Measurements from ENCODE around the gene LAMA5.

LAMA5 gene

DNA sequence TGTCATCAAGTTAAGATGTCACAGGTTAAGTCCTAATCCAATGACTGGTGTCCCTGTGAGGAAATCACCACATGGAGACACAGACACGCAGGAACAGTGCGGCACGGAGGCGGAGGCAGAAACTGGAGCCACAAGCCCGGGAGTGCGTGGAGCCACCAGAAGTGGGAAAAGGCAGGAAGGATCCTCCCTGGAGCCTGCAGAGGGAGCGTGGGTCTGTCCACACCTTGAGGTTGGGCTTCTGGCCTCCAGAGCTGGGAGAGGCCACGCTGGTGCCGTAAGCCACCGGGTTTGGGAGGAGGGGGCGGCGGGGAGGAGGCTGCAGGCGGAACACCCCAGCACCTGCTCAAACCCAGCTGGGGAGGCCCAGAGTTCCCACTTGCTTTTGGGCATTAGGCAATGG lies 36.2 kb upstream of the LAMA5 start:
- no peak for DNase-seq

DNA sequence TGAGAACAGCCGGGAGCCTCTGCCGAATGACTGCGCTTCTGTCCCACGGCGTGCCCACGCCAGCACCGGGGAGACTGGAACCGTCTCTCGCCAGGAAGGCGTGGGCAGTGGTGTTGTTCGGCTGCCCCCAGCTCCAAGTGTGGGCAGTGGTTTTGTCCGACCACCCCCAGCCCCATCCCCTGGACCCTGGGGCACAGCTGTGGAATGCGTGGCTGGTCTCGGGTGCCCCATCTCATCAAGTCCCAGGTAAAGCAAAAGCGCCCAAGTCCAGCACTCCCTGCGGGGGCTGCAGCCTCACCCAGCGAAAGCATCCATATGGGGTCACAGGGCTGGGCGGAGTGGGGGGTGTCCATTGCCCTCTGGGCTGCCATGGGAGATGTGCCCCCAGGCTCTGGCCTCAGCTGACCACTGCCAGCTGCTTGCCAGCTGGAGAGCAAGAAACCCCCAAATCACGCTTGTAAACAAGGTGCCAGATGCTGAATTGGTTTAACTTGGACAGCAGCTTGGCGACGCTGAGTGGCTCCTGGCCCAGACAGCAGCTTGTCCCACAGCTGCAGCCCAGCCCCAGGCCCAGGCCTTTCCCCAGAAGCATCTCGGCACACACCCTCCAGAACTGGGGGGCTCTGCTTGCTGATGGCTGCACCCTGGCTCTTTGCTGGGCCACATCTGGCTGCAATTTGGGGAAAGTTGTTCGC lies 35.5 kb upstream of the LAMA5 start:
- DNase-seq = no peak

DNA sequence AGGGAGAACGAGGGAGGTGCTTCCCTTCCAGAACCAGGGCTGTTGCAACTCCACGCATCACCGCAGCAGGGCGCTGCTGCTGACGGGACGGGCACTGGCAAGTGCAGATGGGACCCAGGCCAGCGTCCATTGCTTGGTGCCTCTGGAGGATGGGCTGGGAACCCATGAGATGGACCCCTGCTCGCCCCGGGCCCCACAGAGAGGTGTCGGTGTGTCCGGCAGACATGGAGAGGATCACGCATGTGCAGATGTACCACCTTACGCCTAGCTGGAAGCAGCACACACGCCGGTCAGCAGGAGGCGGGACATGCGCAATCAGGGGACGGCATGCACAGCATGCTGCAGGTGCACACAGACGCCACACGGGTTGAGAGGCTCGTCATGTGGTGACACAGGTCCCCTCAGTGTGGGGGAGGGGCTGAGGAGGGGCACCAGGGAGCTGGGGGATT lies 34.2 kb upstream of the LAMA5 start:
- no peak for DNase-seq

DNA sequence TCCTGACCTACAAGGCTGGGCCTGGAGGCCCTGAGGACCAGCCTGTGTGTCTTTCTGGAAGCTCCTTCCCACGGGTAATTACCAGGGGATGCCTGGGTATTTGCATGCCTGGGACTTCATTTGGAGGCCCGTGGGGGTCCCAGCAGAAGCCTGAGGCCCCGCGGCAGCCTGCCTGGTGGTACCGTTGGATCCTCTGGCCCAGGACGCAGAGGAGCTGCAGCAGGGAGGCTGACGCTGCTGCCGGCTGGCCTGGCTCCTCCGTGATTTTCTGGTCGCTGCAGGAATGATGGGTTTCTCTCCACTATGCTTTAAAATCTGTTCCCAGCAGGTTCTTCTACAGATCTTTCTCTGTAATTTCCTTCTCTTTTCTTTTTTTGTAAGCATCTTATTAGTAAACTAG lies 33.4 kb upstream of the LAMA5 start:
- DNase-seq = no peak

DNA sequence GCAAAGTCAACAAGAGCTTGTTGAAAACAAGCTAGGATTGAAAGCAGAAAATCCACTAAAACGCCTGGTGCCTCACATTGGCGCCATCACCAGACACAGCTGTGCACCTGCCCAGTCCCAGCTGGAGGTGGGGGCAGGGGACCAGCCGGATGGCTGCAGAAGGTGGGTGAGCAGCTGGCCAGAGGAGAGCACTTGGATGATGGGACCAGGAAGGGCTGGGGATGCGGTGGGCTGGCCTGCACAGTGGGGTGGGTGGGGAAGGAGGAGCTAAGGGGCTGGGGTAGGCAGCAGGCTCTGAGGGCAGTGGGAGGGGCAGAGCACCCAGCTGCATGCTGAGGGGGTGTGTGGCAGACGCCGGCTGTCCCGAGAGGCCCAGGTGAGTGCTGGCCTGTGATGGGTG lies 32.9 kb upstream of the LAMA5 start:
- DNase-seq = no peak

DNA sequence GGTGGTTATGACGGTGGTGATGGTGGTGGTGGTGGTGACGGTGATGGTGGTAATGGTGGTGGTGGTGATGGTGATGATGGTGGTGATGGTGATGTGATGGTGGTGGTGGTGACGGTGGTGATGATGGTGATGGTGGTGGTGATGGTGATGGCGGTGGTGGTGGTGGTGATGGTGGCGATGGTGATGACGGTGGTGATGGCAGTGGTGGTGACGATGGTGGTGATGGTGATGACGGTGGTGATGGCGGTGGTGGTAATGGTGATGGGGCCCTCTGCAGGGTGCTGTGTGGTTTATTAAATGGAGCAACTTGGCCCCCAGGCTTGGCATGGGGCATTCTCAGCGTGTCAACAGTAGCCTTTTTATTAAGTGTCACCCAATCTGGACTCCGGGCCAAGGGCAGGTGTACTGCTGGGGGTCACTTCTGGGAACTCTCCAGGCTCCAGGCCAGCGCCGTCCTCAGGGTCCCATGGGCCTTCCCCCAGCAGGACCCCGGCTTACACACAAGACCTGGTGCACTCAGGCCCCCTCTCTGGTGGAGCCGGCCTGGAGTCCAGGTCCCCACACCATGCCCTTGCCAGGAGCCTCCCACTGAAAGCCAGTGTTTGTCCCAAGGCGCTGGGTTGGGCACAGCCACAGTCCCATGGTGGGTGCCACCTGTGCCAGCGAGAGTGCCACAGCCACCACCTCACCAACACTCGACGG lies 31.2 kb upstream of the LAMA5 start:
- no peak for DNase-seq

DNA sequence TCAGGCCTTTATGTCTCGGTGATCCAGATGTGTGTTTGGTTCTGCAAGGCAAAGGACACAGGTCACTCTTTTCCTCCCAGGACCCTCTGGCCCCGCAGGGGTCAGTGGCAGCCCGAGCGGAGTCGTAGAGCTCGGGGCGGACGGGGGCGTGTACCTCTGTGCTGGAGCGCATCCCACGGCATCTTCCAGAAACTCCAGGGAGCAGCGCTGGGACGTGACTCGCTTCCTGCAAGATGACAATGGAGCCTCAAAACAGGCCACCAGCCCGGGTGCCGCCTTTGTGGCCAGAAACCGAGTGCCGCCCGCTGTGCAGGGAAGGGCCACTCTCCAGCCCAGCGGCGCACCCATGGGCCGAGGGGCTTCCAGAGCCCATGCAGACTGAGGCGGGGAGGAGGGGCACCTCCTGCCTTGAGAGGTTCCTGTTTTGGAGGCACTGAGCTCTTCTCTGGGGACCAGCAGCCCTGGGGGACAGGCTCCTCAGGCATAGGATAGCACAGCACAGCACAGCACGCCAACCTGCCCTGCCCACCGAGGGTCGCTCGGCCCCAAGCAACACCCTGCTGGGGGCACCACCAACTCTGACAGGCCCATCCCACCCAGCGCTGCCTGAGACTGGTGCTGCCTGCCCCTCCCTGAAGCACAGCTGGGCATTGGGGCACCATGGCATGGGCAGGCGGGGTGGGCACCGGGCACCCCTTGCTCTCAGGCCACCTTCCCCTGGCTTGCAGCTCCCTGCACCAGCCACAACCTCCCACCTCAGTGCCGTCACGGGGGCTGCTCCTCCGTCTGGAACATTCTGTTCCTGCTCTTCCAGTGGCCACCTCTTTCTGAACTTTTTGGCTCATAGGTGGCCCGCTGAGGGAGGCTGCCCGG lies 29.5 kb upstream of the LAMA5 start:
- DNase-seq = no peak

DNA sequence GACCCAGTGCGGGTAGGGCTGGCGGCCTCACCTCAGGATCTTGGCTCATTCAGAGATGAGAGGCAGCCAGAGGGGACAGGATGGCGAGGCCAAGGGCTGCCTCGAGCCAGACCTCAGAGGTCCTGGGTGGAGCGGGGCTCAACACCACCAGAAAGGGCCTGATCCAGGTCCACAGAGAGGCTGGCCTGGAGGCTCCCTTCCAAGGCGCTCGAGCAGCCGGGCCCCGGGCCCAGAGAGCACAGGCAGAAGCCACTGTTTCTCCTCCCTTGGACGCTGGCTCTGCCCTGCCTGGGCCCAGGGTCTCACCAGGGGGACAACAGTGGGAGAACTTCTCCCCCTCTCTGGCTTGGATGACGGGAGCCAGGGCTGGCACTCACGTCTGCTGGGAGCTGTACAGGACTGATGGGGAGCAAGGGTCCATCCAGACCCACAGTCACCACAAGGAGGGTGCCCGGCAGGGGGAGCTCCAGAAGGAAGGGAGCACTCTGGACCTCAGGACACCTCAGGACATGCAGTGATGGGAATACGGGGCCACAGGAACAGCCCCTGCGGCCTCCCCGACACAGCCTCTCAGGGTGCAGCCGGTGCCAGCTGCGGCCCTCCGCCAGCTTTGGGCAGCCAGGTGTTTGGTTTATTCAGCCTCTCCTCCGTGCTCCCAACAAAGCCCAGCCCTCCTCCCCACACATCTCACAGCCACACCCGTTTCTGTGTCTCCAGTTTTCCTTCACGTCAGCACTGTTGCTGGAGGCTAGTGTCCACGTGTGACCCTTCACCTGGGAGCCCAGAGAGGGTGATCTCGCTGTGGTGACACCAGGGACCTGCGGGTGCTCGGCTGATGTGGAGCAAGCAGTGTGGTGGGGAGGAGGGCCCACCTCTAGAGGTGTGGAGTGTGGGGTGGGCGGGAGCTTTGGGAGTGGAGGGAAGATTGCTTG lies 28.5 kb upstream of the LAMA5 start:
- no peak for DNase-seq

DNA sequence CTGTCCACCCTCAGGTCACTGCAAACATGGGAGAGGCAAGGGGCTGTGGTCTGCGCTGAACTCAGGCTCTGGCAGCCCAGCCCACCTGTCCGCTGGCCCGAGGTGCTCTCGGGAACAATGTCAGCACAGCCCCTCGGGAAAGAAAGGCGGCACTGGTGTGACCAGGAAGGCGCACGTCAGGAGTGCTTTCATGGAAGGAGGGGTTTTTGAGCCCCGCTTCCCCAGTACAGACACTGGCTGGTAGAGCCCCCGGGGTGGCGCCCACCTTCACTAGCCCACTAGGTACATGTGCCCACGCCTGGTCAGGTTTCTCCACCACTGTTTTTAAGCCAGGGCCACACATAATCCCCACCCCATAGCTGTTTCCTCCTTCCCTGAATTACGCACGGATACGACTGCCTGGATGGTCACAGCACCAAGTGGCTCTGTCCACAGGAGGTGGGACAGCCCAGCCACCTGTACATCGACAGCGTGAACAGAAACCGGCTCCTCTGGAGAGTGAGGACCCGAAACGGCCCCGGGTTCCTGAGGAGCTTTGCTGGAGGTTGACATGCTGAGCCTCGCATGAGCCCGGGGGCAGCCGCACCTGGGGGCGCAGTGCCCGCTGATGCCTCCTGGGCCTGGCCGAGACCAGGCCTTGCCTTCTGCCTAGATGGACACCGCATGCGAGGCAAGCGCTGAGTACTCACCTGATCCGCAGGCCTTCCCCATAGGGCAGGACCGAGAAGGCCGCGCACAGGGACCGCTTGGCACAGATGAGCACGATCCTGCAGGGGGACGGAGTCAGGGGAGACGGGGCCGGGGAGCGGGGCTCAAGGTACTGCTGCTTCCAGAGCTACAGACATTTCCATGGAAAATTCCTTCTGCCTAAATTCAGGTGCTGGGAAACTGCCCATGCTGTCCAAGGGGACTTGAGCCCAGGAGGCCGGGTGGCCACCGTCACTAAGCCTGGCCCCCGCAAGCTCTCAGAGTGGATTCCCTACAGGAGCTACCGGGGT lies 27.4 kb upstream of the LAMA5 start:
- DNase-seq = no peak

DNA sequence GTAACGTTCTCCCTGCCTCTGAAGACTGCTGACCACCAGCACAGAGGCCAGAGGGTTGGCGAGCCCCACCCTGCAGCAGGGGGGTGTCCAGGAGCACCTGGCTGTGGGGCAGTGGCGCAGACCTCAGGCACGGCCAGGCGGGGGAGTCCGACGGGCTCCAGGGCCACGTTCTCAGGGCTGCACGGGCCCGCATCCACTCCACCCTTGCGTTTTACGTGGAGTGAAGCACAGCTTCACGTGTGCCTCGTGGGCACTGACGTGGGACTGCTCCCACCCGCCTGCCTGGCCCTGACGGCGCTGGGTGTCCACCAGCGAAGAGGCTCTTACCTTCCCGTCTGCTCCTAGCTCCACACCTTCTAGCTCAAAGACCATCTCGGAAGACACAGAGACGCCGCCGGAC lies 26.7 kb upstream of the LAMA5 start:
- no peak for DNase-seq

DNA sequence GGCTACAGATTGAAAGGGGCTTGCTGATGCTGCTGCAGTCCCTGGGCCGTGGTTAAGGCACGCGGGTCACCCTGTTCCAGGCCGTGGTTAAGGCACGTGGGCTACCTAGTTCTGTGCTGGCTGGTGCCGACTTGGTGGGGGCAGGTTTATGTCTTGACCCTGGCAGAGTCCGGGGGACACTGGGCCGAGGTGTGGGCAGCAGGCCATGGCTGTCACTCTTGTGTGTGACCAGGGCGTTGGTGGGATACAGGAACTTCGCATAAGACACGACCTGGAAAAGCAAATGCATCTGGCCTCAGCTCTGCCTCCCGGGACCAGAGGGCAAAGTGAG lies 26.2 kb upstream of the LAMA5 start:
- no peak for DNase-seq

DNA sequence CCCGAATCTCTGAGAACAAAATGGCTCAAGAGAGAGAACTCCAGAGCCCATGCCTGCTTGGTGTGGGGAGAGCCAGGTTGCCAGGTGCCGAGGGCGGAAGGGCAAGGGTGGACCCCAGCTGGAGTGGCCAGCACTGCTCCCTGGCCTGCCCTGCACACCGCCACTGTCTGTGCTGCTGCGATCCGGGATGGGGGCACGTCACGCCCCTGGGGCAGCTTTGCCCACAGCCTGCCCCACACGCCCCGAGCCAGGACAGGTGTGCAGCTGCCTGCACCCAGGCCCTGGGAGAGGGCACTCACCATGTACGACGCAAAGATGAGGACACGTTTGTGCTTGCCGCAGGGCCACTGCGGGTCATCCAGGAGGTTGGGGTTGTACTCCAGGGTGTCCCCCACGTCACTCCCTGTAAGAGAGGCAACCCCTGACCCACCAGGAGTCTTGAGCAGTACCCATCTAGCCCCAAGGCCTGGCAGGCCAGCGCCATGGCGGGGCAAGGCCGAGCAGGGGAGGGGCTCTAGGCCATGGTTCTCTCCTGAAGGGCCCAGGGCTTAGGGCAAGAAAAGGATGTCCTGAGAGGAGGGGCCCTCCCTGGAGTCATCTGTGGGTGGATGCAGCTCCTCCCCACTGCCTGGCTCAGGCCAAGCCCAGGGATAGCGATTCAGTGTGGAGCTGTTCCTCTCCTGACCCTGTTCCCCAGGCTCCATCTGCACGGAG lies 25.7 kb upstream of the LAMA5 start:
- DNase-seq = no peak

DNA sequence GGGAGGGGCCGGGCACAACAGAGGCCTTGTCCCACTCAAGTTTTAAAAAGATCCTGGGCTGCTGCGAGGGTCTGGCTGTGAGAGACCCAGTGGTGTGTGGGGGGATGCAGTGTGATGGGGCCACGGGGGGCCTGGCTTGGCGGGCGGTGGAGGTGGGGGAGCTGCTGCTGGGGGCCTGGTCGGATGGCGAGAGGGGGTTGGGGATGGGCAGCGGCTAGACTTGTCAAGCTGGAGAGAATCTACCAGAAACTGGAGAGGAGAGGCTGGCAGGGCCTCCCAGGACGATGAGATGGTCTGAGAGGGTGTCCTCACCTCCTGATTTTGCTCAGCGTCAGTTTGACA lies 24.9 kb upstream of the LAMA5 start:
- no peak for DNase-seq

DNA sequence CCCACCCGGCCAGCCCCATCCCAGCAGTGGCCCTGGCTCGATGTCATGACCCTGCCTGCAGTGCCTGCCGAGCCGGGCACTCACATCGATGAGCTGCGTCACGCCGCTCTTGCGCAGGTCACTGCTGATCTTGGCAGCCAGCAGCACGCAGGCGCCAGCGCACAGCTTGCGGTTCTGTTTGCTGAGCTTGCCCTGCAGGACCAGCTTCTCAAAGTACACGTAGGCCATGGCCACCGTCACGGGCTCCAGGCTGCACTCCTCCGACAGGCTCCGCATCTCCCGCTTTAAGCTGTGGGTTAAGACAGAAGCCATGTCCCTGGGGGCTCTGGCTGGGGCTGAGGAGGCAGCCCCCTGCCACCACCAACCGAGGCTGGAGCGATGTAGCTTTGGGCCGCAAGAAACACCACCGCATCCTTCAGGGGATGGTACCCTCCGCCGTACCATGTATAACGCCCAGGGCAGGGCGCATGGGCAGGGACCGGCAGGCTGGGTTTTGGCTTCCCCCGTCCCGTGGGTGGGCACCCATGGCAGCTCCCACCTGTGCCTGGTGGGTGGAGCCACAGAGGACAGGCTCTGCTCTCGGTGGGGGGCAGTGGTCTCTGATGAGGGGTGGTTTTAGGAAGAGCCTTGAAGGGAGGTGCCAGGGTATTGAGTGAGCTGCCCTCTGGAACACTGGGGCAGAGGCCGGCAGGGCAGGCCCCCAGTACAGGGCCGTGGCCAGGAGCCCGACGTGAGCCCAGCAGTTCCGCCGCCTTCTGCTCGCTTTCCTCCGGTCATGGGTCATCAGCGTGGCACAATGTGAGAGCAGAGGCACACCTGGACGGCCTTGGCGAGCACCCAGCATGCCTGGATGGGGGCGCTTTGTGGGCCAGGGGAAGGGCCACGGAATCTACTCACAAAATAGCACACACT lies 24.3 kb upstream of the LAMA5 start:
- DNase-seq = no peak

DNA sequence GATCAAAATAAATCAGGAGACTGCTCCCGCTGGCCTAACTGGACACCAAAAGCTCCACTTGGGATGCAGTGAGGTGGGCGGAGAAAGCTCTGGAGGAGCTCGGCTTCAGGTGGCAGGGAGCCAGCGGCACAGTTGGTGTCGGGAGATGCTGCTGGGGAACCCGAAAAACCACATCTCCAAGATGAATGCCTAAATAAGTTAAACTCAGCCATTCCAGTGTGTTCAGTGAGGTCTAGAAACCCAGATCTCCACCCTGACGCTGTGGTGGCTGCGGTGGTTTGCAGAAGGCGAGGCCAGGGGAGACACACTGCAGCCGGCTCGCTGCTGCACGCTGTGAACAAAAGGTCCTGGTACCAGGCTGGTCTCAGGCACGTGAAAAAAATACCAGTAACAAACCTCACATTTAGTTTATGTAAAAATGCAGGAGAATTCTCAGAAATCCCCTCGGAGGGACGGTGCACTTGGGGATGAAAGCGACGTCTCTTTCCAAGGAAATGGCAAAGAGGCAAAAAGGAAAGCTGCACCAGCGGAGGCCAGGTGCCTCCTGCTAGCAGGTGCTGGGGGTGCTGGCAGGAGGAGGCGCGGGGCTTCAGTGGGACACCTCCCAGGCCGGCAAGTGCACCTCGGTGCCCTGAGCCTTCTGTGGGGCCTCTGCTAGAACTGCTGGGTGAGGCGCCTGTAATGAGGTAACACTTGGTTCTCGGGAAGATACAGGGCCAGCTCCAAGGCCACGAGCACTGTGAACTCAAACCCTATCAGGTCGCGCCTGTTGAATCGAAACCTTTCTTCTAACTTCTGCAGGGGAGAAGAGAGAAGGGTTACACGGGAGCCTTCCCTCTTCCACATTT lies 23.4 kb upstream of the LAMA5 start:
- DNase-seq = no peak

DNA sequence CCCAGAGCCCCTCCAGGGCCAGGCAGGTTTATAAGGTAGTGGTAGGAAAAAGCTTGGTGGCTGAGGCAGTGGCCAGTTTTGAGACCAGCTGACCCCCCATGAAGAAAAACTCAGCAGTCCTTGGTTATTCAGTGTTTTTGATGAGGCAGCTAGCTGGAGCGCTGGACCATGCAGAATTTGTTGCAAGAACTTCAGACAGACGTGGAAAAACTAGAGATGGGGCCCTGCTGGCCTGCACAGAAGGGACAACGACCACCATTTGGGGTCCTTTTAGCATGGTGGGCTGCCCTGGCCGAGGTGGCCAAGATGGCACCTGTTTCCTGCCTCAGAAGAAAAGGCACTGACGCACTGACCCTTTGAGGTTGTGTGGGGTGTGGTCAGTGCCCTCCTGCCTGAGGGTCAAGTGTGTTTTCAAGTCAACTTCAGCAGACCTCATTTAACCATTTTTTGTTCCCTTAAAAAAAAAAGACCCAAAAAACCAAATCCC lies 22.5 kb upstream of the LAMA5 start:
- no peak for DNase-seq

DNA sequence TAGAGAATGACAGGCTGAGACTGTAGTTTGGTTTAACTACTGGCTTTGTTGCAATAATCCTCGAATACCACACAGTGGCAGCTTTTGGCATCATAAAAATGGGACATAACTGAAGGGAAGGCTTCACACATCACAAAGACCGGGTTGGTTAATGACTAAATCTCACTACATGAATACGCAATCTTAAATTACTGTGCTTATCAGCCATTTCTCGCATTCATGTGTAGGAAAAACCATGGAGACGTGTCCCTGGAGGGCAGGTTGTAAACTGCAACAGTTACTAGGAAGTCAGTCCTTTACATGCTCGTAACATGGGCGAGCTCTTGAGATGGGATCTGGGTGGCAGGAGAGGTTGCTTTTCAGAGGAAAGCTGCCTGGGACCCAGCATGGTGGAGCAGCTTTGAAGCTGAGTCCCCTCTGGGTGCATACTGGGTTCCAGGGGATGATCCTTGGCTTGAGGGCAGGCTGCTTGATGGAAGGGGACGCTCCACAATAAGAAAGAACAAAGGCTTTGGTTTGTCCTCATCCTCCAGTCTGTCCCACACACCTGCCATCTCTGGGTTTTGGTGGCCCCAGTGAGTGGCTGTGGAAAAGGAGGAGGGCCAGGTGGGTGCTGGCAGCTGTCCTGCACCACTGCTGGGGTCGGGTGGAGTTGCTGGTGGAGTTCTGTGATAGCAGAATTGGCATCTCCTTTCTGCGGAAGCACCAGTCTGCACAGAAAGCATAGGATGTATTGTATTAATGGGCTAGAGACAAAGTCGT lies 21.9 kb upstream of the LAMA5 start:
- DNase-seq = no peak

Data from NCI-H2171 treated with DMSO at 0.1 percent for 48 hours (cell line).